ENCODE data around the gene POMGNT2.

POMGNT2 gene

GRCh38 chr3:43043071-43043766 is 62.7 kb downstream of the POMGNT2 start:
- no peak for DNase-seq

- DNase-seq: no peak
Measured at GRCh38 chr3:43041517-43041916, 64.4 kb downstream of the POMGNT2 start.

GRCh38 chr3:43038010-43038409 is 67.9 kb downstream of the POMGNT2 start:
- DNase-seq: no peak

GRCh38 chr3:43036621-43037423 is 69.1 kb downstream of the POMGNT2 start:
- peak; percentile 63 for DNase-seq

- DNase-seq: no peak
Measured at GRCh38 chr3:43035801-43036365, 70.0 kb downstream of the POMGNT2 start.

DNA sequence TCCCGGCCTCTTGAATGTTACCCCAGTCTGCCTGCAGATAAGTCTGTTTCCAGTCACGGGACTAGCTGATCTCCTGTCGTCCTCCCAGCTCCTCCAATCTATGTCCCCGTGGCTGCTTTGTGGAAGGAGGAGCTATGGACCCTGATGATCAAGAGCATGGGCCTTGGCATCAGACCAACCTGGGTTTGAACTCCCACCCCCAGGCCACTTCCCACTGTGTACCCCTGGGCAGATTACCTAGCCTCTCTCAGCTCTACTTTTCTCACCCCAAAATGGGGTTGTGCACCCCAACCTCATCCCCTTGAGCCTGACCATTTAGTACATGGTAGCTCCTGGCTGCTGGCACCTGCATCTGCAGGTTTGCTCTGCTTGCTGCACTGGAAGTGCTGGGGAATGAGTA is 71.0 kb downstream of the POMGNT2 start:
- no peak for DNase-seq

DNA sequence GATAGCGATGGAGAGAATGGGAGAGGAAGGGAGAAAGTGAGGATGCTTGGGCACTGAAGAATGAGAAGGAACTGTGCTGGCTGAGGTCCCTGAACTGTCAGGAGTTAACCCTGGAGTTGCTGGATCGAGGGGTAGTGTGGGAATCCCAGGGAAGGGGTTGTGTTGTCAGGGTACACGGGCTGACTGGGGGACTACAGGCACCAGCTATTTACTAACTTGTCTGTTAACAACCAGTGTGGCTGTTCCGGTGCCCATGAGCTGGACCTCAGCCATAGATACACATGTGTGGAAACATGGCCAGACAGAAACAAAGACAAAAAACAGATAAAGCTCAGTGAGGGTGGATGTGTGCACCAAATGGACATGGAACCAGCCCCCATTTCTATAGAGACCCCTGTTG is 71.7 kb downstream of the POMGNT2 start:
- no peak for DNase-seq

GRCh38 chr3:43032646-43033628 is 72.9 kb downstream of the POMGNT2 start:
- no peak for DNase-seq

GRCh38 chr3:43031889-43032545 is 73.9 kb downstream of the POMGNT2 start:
- no peak for DNase-seq

GRCh38 chr3:43031485-43031884 is 74.4 kb downstream of the POMGNT2 start:
- no peak for DNase-seq

- DNase-seq: no peak
Measured at GRCh38 chr3:43030162-43030935, 75.5 kb downstream of the POMGNT2 start.

All from NK-92 treated with Interleukin-12 subunit alpha and Interleukin-12 subunit beta, amount 100 ng/mL, for 24 hours (cell line).